Psoas muscle (tissue), 8 donors: ENCODE data around the gene KIDINS220. TPM values are rescaled to one million over a fixed set of nuclear protein-coding genes. Genes with fewer than 3 reads are reported as not detected.

Experiments
- ATAC-seq, 4 donors: fragments of 200-7000 bp; cut with Tn5 transposase; one replicate each; pipeline ENCODE4 v1.9.1; 2020; ENCODE audit warnings: moderate library complexity in 3 of 4, mild to moderate bottlenecking in 2 of 4
- DNase-seq, 2 donors: peaks; one replicate each; pipeline ENCODE4 v3.0.0-alpha.2; 2020
- H3K27ac ChIP-seq: fragments of 200-600 bp; one replicate; pipeline ENCODE4 v1.8.0; 2022
- H3K27me3 ChIP-seq, 3 donors: fragments of 200-600 bp in 1 of 3; one replicate each; pipeline versions ENCODE4 v1.6.1 to v1.8.0; 2013 to 2022; ENCODE audit warnings: low read length in 2 of 3, mild to moderate bottlenecking in 2 of 3, moderate library complexity in 1 of 3; ENCODE audit not compliant: insufficient read depth in 3 of 3
- H3K36me3 ChIP-seq, 2 donors: fragments of 200-600 bp in 1 of 2; one replicate each; pipeline versions ENCODE4 v1.6.1 to v1.8.0; 2013 to 2022; ENCODE audit warnings: low read depth in 1 of 2, mild to moderate bottlenecking in 1 of 2, moderate library complexity in 1 of 2; ENCODE audit not compliant: insufficient read depth in 1 of 2
- H3K4me1 ChIP-seq: fragments of 200-600 bp; one replicate; pipeline ENCODE4 v1.8.0; 2022
- H3K4me3 ChIP-seq: fragments of 200-600 bp; one replicate; pipeline ENCODE4 v1.8.0; 2022; ENCODE audit warnings: mild to moderate bottlenecking
- H3K9me3 ChIP-seq: fragments of 200-600 bp; one replicate; pipeline ENCODE4 v1.8.0; 2022
- CTCF ChIP-seq: fragments of 200-600 bp; IDR thresholded peaks from one replicate; pipeline ENCODE4 v1.8.0; 2022; ENCODE audit warnings: antibody characterized with exemption
- WGBS, 3 donors: extraction: QIAGEN DNeasy Blood & Tissue Kit; methylation state at CpG; one replicate each; pipeline versions ENCODE4 v1.1.6 to v1.1.7; 2013; 5-methylcytosine and 5-hydroxymethylcytosine counted together
- intact Hi-C, 2 donors: fragments of 100-400 bp; cut with DNase I; formaldehyde crosslinking; loops; one replicate each; pipeline versions ENCODE4 v1.11.0 to v1.14.2; 2022
- polyA plus RNA-seq, 3 donors: library from polyadenylated mRNA; stranded (reverse); fragments of 200-250 nt; gene quantifications; one replicate each; pipeline ENCODE4 v1.2.3, GENCODE V29; 2013
- total RNA-seq, 4 donors: library from RNA; stranded (reverse); fragmentation: NEBNext Ultra II Directional in 2 of 4; extraction: Animal tissue kit (Norgen Biotek cat#: 25700) in 2 of 4; gene quantifications; one replicate each; pipeline versions ENCODE4 v1.2.1 to v1.2.4, GENCODE V29; 2021 to 2023
- donor health status: healthy with polysubstance abuse.
- donor health status: DM: no; HTN: no; CAD: no; lungs with moderate emphysema.
- donor health status: Bipolar disorder and iron deficiency.
- donor health status: healthy.
- donor health status: DM: yes; HTN: yes; CAD: no.
- donor health status: DM: no; HTN: no; CAD: no.
- donor health status: DM: no; HTN: no; CAD: no.
- donor health status: DM: yes; HTN: yes; CAD: no.

The KIDINS220 gene
- total and polyA plus RNA-seq, 7 donors: 7.5 to 52.0 (median 40.4) TPM

DNA sequence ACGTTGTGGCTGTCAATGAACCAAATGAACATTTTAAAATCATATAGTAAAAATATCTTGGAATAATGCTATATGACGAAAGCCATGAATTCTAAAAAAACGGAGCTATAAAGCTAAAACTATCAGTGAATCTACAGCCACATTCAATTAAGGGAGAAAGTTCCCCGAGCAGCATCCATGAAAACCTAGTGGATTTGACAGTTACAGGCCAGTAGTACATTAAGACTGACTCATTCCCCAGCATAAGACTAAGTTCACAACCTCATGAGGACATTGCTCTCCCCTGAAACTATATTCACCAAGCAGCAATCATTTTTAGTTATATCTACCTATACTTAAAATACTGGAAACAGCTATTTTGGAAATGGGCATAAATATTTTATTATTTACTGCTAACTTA is 36.6 kb downstream of the KIDINS220 start:
- DNase-seq (no peak), ATAC-seq (no peak)
- TF ChIP-seq CTCF: no peak
- intact Hi-C loops: no loop called here
- H3K27me3 ChIP-seq: no peaks in the 10 kb centered on the region
- WGBS, 3 donors: 95 to 98% (median 96%) methylated on average over 4 of the region's 4 CpGs
- H3K4me1 ChIP-seq: peaks cover 18% of the 10 kb centered on the region
- H3K27ac ChIP-seq: no peak overlapping the region
- peaks cover 0 to 79% of the 10 kb centered on the region in 2 donors for H3K36me3 ChIP-seq
- H3K4me3 ChIP-seq: no peak overlapping the region
- no peaks in the 10 kb centered on the region for H3K9me3 ChIP-seq

GRCh38 chr2:8800218-8800617 is 37.2 kb downstream of the KIDINS220 start:
- Histone ChIP-seq H3K4me1 (peaks cover 18% of the 10 kb centered on the region), H3K4me3 (no peak overlapping the region), H3K9me3 (no peaks in the 10 kb centered on the region), H3K27ac (no peak overlapping the region), H3K36me3 (peaks cover 0 to 77% of the 10 kb centered on the region in 2 donors), H3K27me3 (no peaks in the 10 kb centered on the region)
- ATAC-seq (no peak), DNase-seq (no peak)
- no peak for TF ChIP-seq CTCF
- WGBS, 3 donors: 98 to 99% (median 98%) methylated on average over 5 of the region's 5 CpGs
- intact Hi-C loops: no loop called here

- Histone ChIP-seq H3K27ac (peak overlapping the region; percentile 44), H3K36me3 (peaks cover 0 to 80% of the 10 kb centered on the region in 2 donors)
- TF ChIP-seq CTCF: no peak
These were observed 38.4 kb downstream of the KIDINS220 start for GRCh38 chr2:8799004-8799403.

DNA sequence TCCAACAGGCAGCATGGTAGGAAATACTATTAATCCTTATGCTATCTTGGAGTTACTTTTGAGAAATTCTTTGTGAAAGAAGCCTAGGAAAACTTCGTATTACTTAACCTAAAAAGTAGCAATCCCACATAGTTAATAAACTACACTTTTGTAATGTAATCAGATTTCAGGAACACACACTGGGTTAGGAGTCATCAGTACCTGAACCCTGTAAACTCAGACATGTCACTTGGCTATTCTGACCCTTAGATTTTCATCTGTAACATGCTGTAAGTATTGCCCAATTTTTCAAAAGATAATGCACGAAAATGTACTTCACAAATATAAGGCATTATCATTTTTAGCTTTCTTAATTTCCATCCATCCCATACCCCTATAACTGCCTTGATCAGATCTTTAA is 39.0 kb downstream of the KIDINS220 start:
- H3K36me3 ChIP-seq: peaks cover 0 to 86% of the 10 kb centered on the region in 2 donors

More at GRCh38 chr2:8799004-8799403, 38.4 kb downstream of the KIDINS220 start:
- Histone ChIP-seq H3K27me3 (no peaks in the 10 kb centered on the region), H3K4me1 (peaks cover 21% of the 10 kb centered on the region), H3K9me3 (no peaks in the 10 kb centered on the region), H3K4me3 (no peak overlapping the region)
- WGBS, 3 donors: 97 to 100% (median 100%) methylated on average over 2 of the region's 2 CpGs
- no peak for ATAC-seq
- intact Hi-C loops: no loop called here
- DNase-seq: no peak

More for the DNA sequence above, 39.0 kb downstream of the KIDINS220 start:
- ATAC-seq (no peak), DNase-seq (no peak)
- H3K9me3 ChIP-seq: no peaks in the 10 kb centered on the region
- peak overlapping the region; percentile 44 for H3K27ac ChIP-seq
- no peaks in the 10 kb centered on the region for H3K27me3 ChIP-seq
- intact Hi-C loops: no loop called here
- whole genome bisulfite sequencing, 3 donors: 86 to 96% (median 91%) methylated on average over 2 of the region's 2 CpGs
- H3K4me1 ChIP-seq: peaks cover 24% of the 10 kb centered on the region
- no peak overlapping the region for H3K4me3 ChIP-seq
- TF ChIP-seq CTCF: no peak
